Measurements from ENCODE around the gene SCYGR7.

The SCYGR7 gene

DNA sequence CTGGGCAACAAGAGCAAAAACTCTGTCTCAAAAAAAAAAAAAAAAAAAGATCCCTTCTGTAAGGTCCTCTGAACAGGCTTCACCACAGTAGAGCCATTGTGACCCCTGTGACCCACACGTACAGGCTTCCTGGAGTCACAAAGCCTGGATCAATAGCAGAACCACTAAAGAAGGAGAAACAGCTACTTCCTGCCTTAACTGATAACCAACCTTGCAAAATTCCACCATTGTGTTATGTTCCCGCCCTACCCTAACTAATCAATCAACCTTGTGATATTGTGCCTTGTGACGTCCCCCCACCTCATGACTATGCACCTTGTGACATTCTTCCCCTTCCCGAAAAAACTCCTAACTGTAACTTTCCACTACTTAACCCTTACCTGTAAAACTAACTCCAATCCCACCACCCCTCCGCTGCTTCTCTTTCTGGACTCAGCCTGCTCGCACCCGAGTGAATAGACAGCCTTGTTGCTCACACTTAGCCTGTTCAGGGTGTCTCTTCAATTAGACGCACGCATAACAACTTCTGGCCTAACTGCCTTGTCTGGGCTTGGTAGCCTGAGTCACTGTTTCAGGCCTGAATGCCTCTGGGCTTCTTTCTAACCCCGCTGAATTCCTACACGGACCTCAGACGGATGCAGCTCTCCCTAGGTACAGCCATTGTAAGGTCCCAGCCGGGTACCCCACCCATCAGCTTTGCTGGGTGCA is 31.4 kb downstream of the SCYGR7 start:
- no peak for DNase-seq

GRCh38 chr2:227761740-227762476 is 33.8 kb downstream of the SCYGR7 start:
- DNase-seq = no peak

DNA sequence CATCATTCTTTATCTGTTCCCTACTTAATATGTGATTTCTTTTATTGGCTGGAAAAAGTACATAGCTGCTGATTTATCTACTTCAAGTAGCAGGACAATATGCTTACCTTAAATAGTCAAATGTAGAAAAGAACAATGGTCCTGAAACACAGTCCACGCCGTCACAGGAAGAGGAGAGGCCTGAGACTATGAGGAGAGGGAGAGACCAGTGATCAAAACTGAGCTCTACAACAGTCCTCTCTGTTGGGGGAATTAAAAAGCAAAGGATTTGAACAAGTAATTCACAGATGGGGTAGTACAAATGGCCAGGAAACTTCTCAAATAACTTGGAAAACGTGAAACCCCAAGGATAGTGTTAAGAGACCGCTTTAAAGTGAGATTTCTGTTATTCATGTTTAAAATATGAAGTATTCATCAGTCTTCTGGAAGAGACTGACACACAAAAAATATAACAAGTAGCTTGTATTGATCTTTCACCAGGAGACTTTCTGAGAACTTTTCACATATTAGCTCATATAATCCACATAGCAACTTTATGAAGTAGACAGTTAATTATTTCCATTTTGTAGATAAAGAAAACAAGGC is 37.7 kb downstream of the SCYGR7 start:
- DNase-seq = no peak

- peak; percentile 85 for DNase-seq
Observed at GRCh38 chr2:227766373-227766883, 38.3 kb downstream of the SCYGR7 start.

- DNase-seq = no peak
Observed at GRCh38 chr2:227767830-227768229, 39.7 kb downstream of the SCYGR7 start.

DNA sequence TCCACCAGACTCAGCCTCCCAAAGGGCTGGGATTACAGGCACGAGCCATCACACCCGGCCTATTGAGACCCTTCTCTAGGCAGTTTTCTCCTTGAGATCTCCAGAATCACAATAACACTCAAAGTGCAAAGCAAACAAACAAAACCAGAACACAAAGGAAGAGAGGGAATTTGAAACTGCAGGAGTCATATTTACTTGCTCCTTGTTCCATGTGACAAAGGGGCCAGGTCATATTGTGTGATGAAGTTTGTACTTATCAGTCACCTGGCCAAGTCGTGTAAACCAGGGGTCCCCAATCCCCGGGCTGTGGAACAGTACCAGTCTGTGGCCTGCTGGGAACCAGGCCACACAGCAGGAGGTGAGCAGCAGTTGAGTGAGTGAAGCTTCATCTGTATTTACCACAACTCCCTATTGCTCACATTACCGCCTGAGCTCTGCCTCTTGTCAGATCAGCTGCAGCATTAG is 44.1 kb downstream of the SCYGR7 start:
- no peak for DNase-seq

DNA sequence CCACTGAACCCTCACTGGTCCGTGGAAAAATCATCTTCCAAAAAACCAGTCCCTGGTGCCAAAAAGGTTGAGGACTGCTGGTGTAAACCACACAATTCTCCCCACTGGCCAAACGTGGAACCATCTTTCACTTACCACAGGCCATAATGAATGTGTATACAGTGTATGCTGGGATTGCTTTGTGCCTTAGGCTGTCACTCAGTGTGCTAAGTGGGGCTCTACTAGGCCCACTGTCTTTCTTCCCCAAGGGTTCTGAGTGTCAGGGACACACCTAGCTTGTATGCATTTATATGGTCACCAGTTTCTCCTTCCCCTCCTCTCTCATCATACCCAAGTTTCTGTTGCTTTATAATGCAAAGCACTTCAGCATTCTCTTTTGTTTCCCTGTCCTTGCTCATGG is 44.8 kb downstream of the SCYGR7 start:
- DNase-seq = no peak

- no peak for DNase-seq
Observed at GRCh38 chr2:227774011-227774624, 46.0 kb downstream of the SCYGR7 start.

DNA sequence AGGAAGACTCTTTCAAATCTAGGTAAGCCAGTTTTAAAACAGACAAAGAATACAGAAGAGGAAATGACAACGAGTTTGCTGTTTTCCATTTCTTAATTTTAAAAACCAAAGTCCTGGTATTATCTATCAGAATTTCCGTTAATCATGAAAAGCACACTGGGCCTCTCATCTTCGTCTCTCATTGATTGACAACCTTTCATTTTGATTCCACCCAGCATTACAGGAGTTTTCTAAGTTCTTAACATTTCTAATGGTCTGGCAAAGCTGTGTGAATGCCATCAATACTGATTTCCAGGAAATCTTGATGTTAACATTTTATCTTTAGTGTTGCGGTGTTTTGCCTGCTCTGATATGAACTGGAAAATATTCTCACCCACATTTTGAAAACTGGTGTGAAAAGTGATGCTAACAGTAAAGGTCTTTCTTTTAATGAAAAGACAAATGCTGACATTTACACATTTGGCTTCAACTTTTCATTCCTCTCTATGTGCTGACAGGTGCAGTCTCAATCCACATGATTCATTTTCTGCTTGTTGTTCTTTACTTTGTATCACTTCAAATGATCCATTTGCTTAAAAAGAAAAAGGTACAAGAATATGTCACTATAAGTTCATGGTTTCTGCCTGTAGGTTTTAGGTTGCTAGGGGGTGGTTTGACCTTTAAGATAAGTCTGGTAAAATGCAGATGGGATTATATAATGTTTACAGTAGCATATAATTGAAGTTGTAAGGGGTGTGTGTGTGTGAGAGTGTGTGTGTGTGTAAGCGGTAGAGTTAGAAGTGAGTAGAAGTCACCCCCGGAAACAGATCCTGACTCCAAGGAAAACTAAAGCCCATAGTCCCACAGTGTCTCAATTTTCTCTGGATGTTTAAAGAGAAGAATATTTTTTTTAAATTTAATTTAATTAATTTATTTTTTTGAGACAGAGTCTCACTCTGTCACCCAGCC is 47.0 kb downstream of the SCYGR7 start:
- DNase-seq = no peak

Measured in right forelimb (tissue), 1 donor.